GM12878 (cell line): ENCODE results near the gene FADS1. TPM values are rescaled to one million over a fixed set of nuclear protein-coding genes. Genes with fewer than 3 reads are reported as not detected.

Source experiments
- ATF3 ChIP-seq: IDR thresholded peaks from 2 replicates; pipeline ENCODE4 v1.6.1; 2011; ENCODE audit warnings: low read depth, mild to moderate bottlenecking, low read length, moderate library complexity, borderline replicate concordance; ENCODE audit errors: extremely low read depth
- BHLHE40 ChIP-seq, 2 experiments: fragments of 450-650 bp in 1 of 2; IDR thresholded peaks; 2 replicates each; pipeline ENCODE4 v1.6.1; 2011 to 2017; ENCODE audit warnings: low read depth in 2 of 2, borderline replicate concordance in 1 of 2, improper control_type of control experiment in 1 of 2, low read length in 1 of 2, mild to moderate bottlenecking in 1 of 2
- BRCA1 ChIP-seq: IDR thresholded peaks from 2 replicates; pipeline ENCODE4 v1.6.1; 2011; ENCODE audit warnings: low read depth, low read length, improper control_type of control experiment
- DPF2 ChIP-seq: fragments of 450-650 bp; IDR thresholded peaks from 2 replicates; pipeline ENCODE4 v1.6.1; 2017; ENCODE audit warnings: mild to moderate bottlenecking
- EP300 ChIP-seq, 2 experiments: fragments of 150-350 bp in 1 of 2; IDR thresholded peaks; 2 replicates each; pipeline ENCODE4 v1.6.1; 2011 to 2012; ENCODE audit warnings: low read depth in 2 of 2, low read length in 2 of 2, borderline replicate concordance in 1 of 2, improper control_type of control experiment in 1 of 2, inconsistent platforms in 1 of 2; ENCODE audit not compliant: control insufficient read depth in 1 of 2
- GATAD2B ChIP-seq: fragments of 450-650 bp; conservative IDR thresholded peaks from 2 replicates; pipeline ENCODE4 v1.6.1; 2017; ENCODE audit warnings: low read depth, mild to moderate bottlenecking, moderate library complexity
- KAT2A ChIP-seq: conservative IDR thresholded peaks from 2 replicates; pipeline ENCODE4 v1.6.1; 2011; ENCODE audit warnings: low read depth, low read length; ENCODE audit not compliant: control insufficient read depth
- NKRF ChIP-seq: fragments of 450-650 bp; conservative IDR thresholded peaks from 2 replicates; pipeline ENCODE4 v1.6.1; 2017; ENCODE audit warnings: mild to moderate bottlenecking, moderate library complexity
- PAX8 ChIP-seq: fragments of 450-650 bp; IDR thresholded peaks from 2 replicates; pipeline ENCODE4 v1.6.1; 2017; ENCODE audit warnings: mild to moderate bottlenecking, moderate library complexity
- PBX3 ChIP-seq: IDR thresholded peaks from 2 replicates; pipeline ENCODE4 v1.6.1; 2011; ENCODE audit warnings: mild to moderate bottlenecking, low read depth, low read length, moderate library complexity; ENCODE audit not compliant: insufficient replicate concordance
- RCOR1 ChIP-seq: conservative IDR thresholded peaks from 2 replicates; pipeline ENCODE4 v1.6.1; 2012; ENCODE audit warnings: low read depth, low read length, improper control_type of control experiment
- SRF ChIP-seq, 2 experiments: IDR thresholded peaks; 2 replicates each; pipeline ENCODE4 v1.6.1; 2011; ENCODE audit warnings: low read depth in 2 of 2, low read length in 2 of 2, mild to moderate bottlenecking in 1 of 2, moderate library complexity in 1 of 2
- SUPT20H ChIP-seq: IDR thresholded peaks from 2 replicates; pipeline ENCODE4 v1.6.1; 2011; ENCODE audit warnings: low read depth, mild to moderate bottlenecking, low read length, moderate library complexity, borderline replicate concordance; ENCODE audit not compliant: control insufficient read depth
- TCF12 ChIP-seq: IDR thresholded peaks from 2 replicates; pipeline ENCODE4 v1.6.1; 2011; ENCODE audit warnings: low read depth, mild to moderate bottlenecking, low read length
- ZNF207 ChIP-seq: fragments of 450-650 bp; IDR thresholded peaks from 2 replicates; pipeline ENCODE4 v1.6.1; 2014; ENCODE audit warnings: antibody characterized with exemption, mild to moderate bottlenecking, borderline replicate concordance
- ZNF592 ChIP-seq: fragments of 450-650 bp; IDR thresholded peaks from 2 replicates; pipeline ENCODE4 v1.6.1; 2017; ENCODE audit warnings: mild to moderate bottlenecking, moderate library complexity
- polyA plus RNA-seq, 11 experiments: library from polyadenylated mRNA; depleted of rRNA in 4 of 11; unstranded in 6 of 11; stranded (reverse) in 5 of 11; fragments of >200 nt; fragmentation: Nextera tagmentation in 4 of 11; fragmentation: Illumina TruSeq in 1 of 11; extraction: Ambion mirVana in 4 of 11; extraction: Trizol in 1 of 11; gene quantifications; 1 replicate in 1 of 11; 2 replicates in 10 of 11; pipeline versions ENCODE4 v1.2.1 to v1.2.3, GENCODE V29; 2011 to 2016; ENCODE audit warnings: inconsistent platforms in 2 of 11, missing spikeins in 2 of 11, low read depth in 1 of 11
- total RNA-seq, 4 experiments: library from RNA; depleted of rRNA in 3 of 4; stranded (reverse); fragments of >200 nt in 3 of 4; fragmentation: Illumina TruSeq in 1 of 4; extraction: Trizol in 1 of 4; gene quantifications; 2 replicates each; pipeline versions ENCODE4 v1.2.1 to v1.2.3, GENCODE V29; 2013 to 2021

Gene FADS1
- total and polyA plus RNA-seq, 10 of the 15 experiments (the other 5 are each of a cell fraction or from before 2014, with no cell fraction given), result 8.8 to 73.9 (median 39.0) TPM

GRCh38 chr11:61752117-61752924 is 64.5 kb downstream of the FADS1 start, which contains the start of gene MYRF (continued):
- TF ChIP-seq NKRF, result peak; percentile 50; the same call in 1 of the 2 replicates
- no peak for TF ChIP-seq RCOR1
- no peak for TF ChIP-seq ATF3
- TF ChIP-seq SUPT20H, result no peak
- no peak for TF ChIP-seq TCF12
- TF ChIP-seq ZNF592, result no peak
- TF ChIP-seq ZNF207, result no peak
- TF ChIP-seq GATAD2B, result peak; percentile 73
- no peak for TF ChIP-seq PAX8
- no peak for TF ChIP-seq EP300 (IDR thresholded peaks at IDR 0.05; ENCODE audit: borderline replicate concordance in 1 of 2, control insufficient read depth in 1 of 2, low read depth in 2 of 2, low read length in 2 of 2)
- TF ChIP-seq BHLHE40 (IDR thresholded peaks at IDR 0.05; ENCODE audit: borderline replicate concordance in 1 of 2, low read depth in 2 of 2, low read length in 1 of 2), result peak; percentile 10 to 21; a peak in 1 of 4 replicates
- TF ChIP-seq DPF2, result peak; percentile 61; the same call in 1 of the 2 replicates
- no peak for TF ChIP-seq BRCA1
- no peak for TF ChIP-seq PBX3
- no peak for TF ChIP-seq KAT2A
- no peak for TF ChIP-seq SRF (IDR thresholded peaks at IDR 0.05; ENCODE audit: low read depth in 2 of 2, low read length in 2 of 2)
